ENCODE measurements around the gene PLEKHM3. TPM values are rescaled to one million over a fixed set of nuclear protein-coding genes. Genes with fewer than 3 reads are reported as not detected.

The PLEKHM3 gene
- total and polyA plus RNA-seq, 2 donors (not counting 1 experiment from before 2014, with no cell fraction given), result 5.3 to 20.1 TPM

GRCh38 chr2:207830778-207831438 lies 194.4 kb downstream of the PLEKHM3 start:
- no peak for TF ChIP-seq EZH2 (IDR thresholded peaks at IDR 0.05; ENCODE audit: low read length, missing control alignments)
- TF ChIP-seq, protein P1, sequence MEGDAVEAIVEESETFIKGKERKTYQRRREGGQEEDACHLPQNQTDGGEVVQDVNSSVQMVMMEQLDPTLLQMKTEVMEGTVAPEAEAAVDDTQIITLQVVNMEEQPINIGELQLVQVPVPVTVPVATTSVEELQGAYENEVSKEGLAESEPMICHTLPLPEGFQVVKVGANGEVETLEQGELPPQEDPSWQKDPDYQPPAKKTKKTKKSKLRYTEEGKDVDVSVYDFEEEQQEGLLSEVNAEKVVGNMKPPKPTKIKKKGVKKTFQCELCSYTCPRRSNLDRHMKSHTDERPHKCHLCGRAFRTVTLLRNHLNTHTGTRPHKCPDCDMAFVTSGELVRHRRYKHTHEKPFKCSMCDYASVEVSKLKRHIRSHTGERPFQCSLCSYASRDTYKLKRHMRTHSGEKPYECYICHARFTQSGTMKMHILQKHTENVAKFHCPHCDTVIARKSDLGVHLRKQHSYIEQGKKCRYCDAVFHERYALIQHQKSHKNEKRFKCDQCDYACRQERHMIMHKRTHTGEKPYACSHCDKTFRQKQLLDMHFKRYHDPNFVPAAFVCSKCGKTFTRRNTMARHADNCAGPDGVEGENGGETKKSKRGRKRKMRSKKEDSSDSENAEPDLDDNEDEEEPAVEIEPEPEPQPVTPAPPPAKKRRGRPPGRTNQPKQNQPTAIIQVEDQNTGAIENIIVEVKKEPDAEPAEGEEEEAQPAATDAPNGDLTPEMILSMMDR (conservative IDR thresholded peaks at IDR 0.05 in 1 of 2, IDR thresholded peaks at IDR 0.05 in 1 of 2; ENCODE audit: low read depth in 1 of 2, low read length in 2 of 2), result no peak
- Histone ChIP-seq H2AFZ (ENCODE audit: low read length) (no peak overlapping the region), H3K27me3 (ENCODE audit: control insufficient read depth, insufficient read depth, low read length) (no peaks in the 10 kb centered on the region), H3K4me3 (replicated peaks in 1 of 4; ENCODE audit: control extremely low read depth in 1 of 4, insufficient read depth in 1 of 4, low read depth in 3 of 4, low read length in 4 of 4) (no peak overlapping the region), H3K4me2 (ENCODE audit: extremely low read depth, insufficient read depth, low read length) (no peak overlapping the region), H3K9ac (ENCODE audit: insufficient read depth, low read length) (no peak overlapping the region), H3K9me3 (ENCODE audit: control insufficient read depth, insufficient read depth, low read depth, low read length) (no peaks in the 10 kb centered on the region), H3K79me2 (ENCODE audit: control insufficient read depth, insufficient read depth, low read length) (no peaks in the 10 kb centered on the region), H3K27ac (ENCODE audit: insufficient read depth, low read length) (no peak overlapping the region), H3K4me1 (ENCODE audit: control insufficient read depth, extremely low read depth, insufficient read depth, low read length) (no peaks in the 10 kb centered on the region), H4K20me1 (ENCODE audit: control insufficient read depth, extremely low read depth, insufficient read depth, low read length) (no peaks in the 10 kb centered on the region), H3K36me3 (ENCODE audit: control insufficient read depth, insufficient read depth, low read length) (no peaks in the 10 kb centered on the region)
- DNase-seq (ENCODE audit: low read depth in 2 of 2), result no peak

- Histone ChIP-seq H3K4me2 (ENCODE audit: extremely low read depth, insufficient read depth, low read length) (no peak overlapping the region), H2AFZ (ENCODE audit: low read length) (no peak overlapping the region), H3K4me3 (replicated peaks in 1 of 4; ENCODE audit: control extremely low read depth in 1 of 4, insufficient read depth in 1 of 4, low read depth in 3 of 4, low read length in 4 of 4) (no peak overlapping the region), H3K79me2 (ENCODE audit: control insufficient read depth, insufficient read depth, low read length) (no peaks in the 10 kb centered on the region), H3K9me3 (ENCODE audit: control insufficient read depth, insufficient read depth, low read depth, low read length) (no peaks in the 10 kb centered on the region), H3K9ac (ENCODE audit: insufficient read depth, low read length) (no peak overlapping the region), H3K27me3 (ENCODE audit: control insufficient read depth, insufficient read depth, low read length) (no peaks in the 10 kb centered on the region), H3K27ac (ENCODE audit: insufficient read depth, low read length) (no peak overlapping the region), H4K20me1 (ENCODE audit: control insufficient read depth, extremely low read depth, insufficient read depth, low read length) (no peaks in the 10 kb centered on the region), H3K36me3 (ENCODE audit: control insufficient read depth, insufficient read depth, low read length) (no peaks in the 10 kb centered on the region), H3K4me1 (ENCODE audit: control insufficient read depth, extremely low read depth, insufficient read depth, low read length) (no peaks in the 10 kb centered on the region)
- DNase-seq (ENCODE audit: low read depth in 2 of 2), result peak in 1 of 2 donors; percentile 24
- no peak for TF ChIP-seq EZH2 (IDR thresholded peaks at IDR 0.05; ENCODE audit: low read length, missing control alignments)
Observed at GRCh38 chr2:207828361-207829057, 196.8 kb downstream of the PLEKHM3 start.

GRCh38 chr2:207825978-207826377 lies 199.3 kb downstream of the PLEKHM3 start:
- H3K9me3 ChIP-seq (ENCODE audit: control insufficient read depth, insufficient read depth, low read depth, low read length), result no peaks in the 10 kb centered on the region

More at GRCh38 chr2:207825978-207826377, 199.3 kb downstream of the PLEKHM3 start:
- Histone ChIP-seq H3K4me3 (replicated peaks in 1 of 4; ENCODE audit: control extremely low read depth in 1 of 4, insufficient read depth in 1 of 4, low read depth in 3 of 4, low read length in 4 of 4) (no peak overlapping the region), H3K27me3 (ENCODE audit: control insufficient read depth, insufficient read depth, low read length) (no peaks in the 10 kb centered on the region), H4K20me1 (ENCODE audit: control insufficient read depth, extremely low read depth, insufficient read depth, low read length) (no peaks in the 10 kb centered on the region), H3K36me3 (ENCODE audit: control insufficient read depth, insufficient read depth, low read length) (no peaks in the 10 kb centered on the region), H2AFZ (ENCODE audit: low read length) (no peak overlapping the region), H3K27ac (ENCODE audit: insufficient read depth, low read length) (no peak overlapping the region), H3K4me1 (ENCODE audit: control insufficient read depth, extremely low read depth, insufficient read depth, low read length) (no peaks in the 10 kb centered on the region), H3K4me2 (ENCODE audit: extremely low read depth, insufficient read depth, low read length) (no peak overlapping the region), H3K79me2 (ENCODE audit: control insufficient read depth, insufficient read depth, low read length) (no peaks in the 10 kb centered on the region), H3K9ac (ENCODE audit: insufficient read depth, low read length) (no peak overlapping the region)
- no peak for TF ChIP-seq EZH2 (IDR thresholded peaks at IDR 0.05; ENCODE audit: low read length, missing control alignments)
- TF ChIP-seq, protein P1 (conservative IDR thresholded peaks at IDR 0.05 in 1 of 2, IDR thresholded peaks at IDR 0.05 in 1 of 2; ENCODE audit: low read depth in 1 of 2, low read length in 2 of 2), result no peak
- no peak for DNase-seq (ENCODE audit: low read depth in 2 of 2)

Measured in fibroblast of lung (primary cell).